HG03025 (cell line): ENCODE results near the gene C16orf82.
"Not testable (repeated sequence)": the region's sequence is repeated elsewhere in the genome, so short reads cannot be mapped to it uniquely, and the experiment has no call there.

Source experiments
- ATAC-seq: cut with Tn5 transposase; IDR thresholded peaks from one replicate; pipeline ENCODE4 v1.9.1; 2021; ENCODE audit warnings: mild to moderate bottlenecking, moderate library complexity; ENCODE audit not compliant: unreplicated experiment, low FRiP score

Gene C16orf82

GRCh38 chr16:27086031-27086430 is 19.3 kb downstream of the C16orf82 start:
- ATAC-seq: not testable (repeated sequence)

GRCh38 chr16:27088216-27088615 is 21.5 kb downstream of the C16orf82 start:
- no peak for ATAC-seq

- no peak for ATAC-seq
These were observed 29.6 kb downstream of the C16orf82 start for GRCh38 chr16:27096375-27096774.

GRCh38 chr16:27097800-27098230 is 31.1 kb downstream of the C16orf82 start:
- no peak for ATAC-seq

- no peak for ATAC-seq
These were observed 31.8 kb downstream of the C16orf82 start for GRCh38 chr16:27098366-27099049.

- no peak for ATAC-seq
These were observed 36.2 kb downstream of the C16orf82 start for GRCh38 chr16:27102701-27103575.

- no peak for ATAC-seq
These were observed 37.2 kb downstream of the C16orf82 start for GRCh38 chr16:27103954-27104353.

GRCh38 chr16:27106305-27106704 is 39.6 kb downstream of the C16orf82 start:
- no peak for ATAC-seq

GRCh38 chr16:27107185-27107592 is 40.5 kb downstream of the C16orf82 start:
- ATAC-seq: no peak

- ATAC-seq: no peak
These were observed 41.5 kb downstream of the C16orf82 start for GRCh38 chr16:27108051-27108770.

GRCh38 chr16:27108826-27109665 is 42.3 kb downstream of the C16orf82 start:
- ATAC-seq: no peak

GRCh38 chr16:27109666-27110523 is 43.2 kb downstream of the C16orf82 start:
- no peak for ATAC-seq

GRCh38 chr16:27110524-27110896 is 43.8 kb downstream of the C16orf82 start:
- ATAC-seq: no peak

GRCh38 chr16:27111486-27111885 is 44.8 kb downstream of the C16orf82 start:
- no peak for ATAC-seq

- ATAC-seq: no peak
These were observed 45.5 kb downstream of the C16orf82 start for GRCh38 chr16:27112093-27112811.

- ATAC-seq: no peak
These were observed 46.7 kb downstream of the C16orf82 start for GRCh38 chr16:27113341-27113841.

GRCh38 chr16:27114006-27114405 is 47.3 kb downstream of the C16orf82 start:
- ATAC-seq: no peak

- no peak for ATAC-seq
These were observed 51.8 kb downstream of the C16orf82 start for GRCh38 chr16:27118526-27118925.
